H4 (cell line): ENCODE results near the gene DARS1. TPM values are rescaled to one million over a fixed set of nuclear protein-coding genes. Genes with fewer than 3 reads are reported as not detected.

ENCODE experiments used
- DNase-seq: peaks from one replicate; pipeline ENCODE4 v3.0.0-alpha.2; 2015; ENCODE audit warnings: low spot score
- total RNA-seq: library from RNA; depleted of rRNA; stranded (reverse); fragments of >200 nt; shearing (Covaris generic); gene quantifications from 2 replicates; pipeline ENCODE4 v1.2.3, GENCODE V29; 2014

Gene DARS1
- total RNA-seq, 1 experiment from 2014 or later, result 100 TPM

DNA sequence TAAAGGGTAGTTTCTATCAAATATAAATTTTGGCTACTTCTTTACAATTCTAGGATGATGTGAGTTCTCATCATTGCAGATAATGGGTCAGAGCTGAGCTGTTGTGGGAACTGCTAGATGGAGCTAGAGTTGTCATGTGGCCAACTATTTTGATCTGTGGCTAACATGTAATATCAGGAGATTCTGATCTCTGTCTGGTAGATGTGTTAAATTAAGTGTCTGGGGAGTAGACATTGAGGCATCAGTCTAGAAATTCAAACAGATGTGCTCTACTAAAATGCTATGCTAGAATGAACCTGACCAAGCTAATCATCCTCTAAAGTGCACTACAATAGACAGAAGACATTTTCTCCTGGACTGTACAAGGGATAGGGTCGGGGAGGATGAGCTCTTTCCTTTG, 30.3 kb upstream of the DARS1 start:
- no peak for DNase-seq

DNA sequence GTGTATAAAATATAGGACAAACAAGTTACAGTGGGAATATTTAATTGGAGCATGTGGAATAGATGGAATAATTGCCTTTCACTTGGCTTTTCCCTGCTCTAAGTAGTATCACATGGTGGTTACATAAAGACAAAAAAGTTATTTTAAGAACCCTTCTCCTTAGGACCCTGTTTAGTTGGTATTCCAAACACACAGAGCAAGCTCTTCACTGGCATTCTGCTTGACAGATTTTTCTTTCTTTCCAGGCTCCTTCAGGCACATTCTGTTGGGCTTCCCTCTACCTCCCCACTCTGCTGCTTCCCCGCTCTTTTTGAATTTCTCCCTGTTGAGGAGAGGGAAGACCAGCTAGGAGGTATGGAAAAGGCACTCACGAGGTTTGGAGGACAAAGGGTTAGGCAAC, 29.0 kb upstream of the DARS1 start:
- no peak for DNase-seq

DNA sequence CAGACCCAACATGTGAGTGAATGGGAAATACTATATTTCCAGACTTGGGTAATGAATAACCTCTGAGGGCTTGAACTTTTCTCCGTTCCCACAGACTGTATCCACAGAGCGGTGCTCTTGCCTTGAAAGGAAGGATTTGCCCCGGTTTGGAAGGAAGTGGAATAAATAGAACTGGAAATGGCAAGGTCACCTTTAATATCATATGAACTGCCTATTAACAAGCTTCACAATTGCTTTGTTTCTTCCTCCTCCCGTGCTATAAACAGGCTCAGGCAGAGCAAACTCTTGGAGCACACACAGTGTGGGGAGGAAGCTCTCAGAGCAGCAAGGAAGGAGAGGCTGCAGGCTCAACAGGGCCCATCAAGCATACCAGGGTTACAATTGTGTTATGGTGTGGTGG, 28.5 kb upstream of the DARS1 start:
- no peak for DNase-seq

DNA sequence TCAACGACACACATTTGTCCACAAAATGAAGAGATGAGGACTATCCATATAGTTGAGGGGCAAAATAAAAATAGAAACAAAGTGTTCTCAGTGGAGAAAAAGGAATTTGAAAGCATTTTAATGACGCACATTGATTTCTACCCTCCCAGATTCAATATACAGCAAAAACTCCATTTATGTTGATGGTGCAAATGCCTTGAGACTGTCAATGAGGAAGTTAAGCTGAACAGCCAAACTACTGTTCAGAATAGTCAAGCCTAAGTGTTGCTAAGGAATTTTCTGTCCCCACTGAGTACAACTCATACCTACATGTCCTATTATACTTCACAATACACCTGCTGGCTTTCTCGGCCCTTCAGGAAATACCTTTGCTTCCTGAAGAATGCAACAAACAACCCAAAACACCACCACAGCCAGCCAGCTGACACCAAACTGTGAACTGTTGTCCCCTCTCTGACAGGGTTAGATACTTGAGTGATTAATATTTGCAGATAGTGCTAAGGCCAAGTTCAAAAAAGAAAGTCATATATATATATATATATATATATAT, 27.8 kb upstream of the DARS1 start:
- DNase-seq, result no peak

DNA sequence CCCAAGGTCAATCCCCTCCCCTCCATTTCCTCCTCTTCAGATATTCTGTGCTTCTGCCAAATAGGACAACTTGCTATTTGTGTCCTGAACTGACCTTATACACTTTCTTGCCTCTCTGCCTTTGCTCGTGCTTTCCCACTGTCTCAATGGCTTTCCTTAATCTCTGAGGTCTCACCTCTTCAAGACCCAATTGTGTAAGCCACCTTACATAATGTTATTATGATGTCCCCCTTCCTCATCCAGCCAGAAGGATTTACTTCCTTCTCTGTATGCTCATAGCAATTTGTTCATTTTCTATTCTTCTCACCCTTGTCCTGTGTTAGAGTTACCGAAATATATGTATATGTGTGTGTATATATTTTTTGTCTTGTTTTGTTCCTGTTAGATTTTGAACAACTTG, 26.9 kb upstream of the DARS1 start:
- DNase-seq, result no peak

DNA sequence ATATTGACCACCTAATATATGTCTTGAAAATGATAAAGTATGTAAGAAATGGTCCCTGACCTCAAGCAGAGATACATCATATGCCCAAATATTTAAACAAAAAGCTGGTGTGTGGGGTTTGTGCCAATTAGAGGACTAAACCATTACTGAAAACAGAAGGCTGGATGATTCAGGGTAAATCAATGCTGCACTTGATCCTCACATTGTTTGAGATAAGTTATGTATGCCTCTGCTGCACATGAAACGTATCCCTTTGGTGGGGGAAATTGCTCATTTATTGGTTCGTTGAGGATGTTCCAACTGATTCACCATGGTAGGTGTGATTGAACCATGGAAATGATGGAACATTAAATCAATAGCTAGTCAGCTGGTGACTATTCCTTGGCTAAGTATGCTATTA, 24.7 kb upstream of the DARS1 start:
- DNase-seq, result no peak

DNA sequence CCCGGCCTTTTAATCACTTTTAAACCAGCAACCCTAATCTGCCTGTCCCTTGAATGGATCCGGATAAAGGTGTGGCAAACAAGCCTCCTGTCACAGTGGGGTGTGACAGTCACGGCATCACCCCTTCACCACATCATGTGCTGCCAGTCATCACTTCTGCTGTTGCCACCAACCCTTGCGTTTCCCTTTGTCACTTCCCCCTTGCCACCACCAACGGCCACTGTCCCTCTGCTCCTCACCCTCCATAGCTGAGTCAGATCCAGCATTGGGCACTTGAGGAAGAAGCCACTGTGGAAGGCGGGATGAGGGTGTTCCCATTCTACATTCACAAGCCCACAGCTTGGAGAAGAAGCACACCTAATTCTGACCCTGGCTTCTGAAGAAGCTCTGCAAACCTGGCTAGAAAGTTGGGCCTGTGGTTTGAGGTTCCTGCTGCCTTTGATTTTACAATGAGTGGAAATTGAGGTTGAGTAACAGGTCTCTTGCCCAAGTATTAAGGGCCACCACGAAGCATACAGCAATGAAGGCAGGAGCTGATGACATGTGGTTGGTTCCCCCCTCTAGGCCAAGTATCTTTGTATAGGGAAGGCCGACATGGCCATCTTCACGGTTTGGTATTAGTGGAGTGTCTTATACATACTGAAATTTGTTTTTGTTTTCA, 22.9 kb upstream of the DARS1 start:
- DNase-seq, result no peak

DNA sequence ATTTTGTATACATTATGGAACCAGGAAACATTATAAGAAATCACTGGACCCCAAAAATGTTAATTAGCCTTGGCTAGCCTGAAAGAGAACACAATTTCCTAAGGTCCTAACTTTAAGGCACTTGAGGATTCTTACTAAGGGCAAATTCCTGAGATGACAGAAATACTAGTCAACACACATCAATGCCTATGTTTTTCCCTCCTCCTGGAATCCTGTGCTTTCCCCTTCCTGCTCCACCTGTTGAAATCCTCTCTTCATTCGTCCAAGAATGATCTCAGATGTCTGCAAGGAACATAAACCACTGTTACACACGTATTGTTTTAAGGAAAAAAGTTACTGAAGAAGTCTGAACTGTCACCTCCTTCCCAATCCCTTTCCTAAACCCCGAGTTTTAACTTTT, 21.2 kb upstream of the DARS1 start:
- DNase-seq, result no peak

DNA sequence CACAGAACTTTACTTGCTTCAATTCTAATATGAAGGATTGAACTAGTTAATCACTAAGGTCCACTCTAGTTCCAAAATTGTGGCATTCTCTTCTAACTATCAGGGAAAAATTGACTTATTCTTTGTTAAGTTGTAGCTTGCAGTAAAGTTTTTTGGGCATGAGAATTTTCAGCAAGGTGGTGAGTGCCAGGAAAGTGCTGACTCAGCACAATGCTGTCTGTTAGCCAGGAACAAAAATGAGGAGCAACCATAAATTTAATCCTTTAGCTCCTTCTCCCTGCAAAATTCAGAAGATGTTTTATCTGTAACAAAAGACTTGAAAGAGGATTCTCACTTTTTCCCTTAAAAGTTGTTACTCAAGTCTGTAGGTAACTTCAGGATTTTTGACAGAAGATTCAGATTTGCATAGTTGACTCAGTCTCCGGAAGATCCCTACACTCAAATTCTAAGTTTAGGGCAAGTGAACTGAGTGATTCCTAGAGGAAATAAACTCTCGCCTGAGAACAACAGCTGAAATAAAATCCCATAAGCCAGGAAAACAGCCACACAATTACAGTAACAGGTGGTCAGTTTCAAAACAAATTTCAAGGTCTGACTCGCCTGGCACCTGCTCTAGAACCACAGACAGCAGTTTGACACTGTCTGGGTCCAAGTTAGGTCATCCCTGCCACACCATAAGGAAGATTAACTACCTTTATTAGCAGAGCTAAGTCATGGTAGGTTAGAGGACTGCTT, 20.2 kb upstream of the DARS1 start:
- no peak for DNase-seq

DNA sequence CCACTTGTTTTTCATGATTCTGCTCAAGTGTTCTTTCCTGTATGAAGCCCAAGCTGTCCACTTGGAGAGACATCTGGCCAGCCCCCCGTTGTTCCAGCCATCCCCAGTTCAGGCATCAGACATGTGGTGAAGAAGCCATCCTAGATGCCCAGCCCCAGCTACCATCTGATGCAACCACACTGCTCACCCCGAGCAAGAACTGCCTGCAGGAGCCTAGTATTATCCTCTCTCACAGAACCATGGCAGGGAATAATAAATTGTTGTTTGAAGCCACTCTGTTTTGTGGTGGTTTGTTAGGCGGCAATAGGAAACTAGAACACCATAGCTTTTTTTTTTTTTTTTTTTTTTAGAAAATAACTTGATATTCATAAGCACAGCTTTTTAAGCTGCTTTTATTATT, 19.5 kb upstream of the DARS1 start:
- no peak for DNase-seq

DNA sequence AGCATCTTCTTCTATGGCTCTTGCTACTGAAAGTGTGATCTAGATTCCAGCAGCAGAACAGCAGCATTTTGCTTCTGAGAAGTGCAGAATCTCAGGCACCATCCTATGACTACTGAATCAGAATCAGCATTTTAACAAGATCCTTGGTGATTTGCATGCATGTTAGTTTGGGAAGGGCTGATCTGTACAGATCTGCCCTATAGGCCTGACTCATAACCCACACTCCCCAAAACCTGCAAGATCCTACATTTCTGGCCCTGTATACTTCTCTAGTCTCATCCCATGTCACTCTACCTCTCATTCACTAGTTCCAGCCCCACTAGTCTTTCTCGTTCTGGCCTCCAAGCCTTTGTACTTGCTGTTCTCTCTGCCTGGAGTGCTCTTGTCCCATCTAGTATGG, 15.7 kb upstream of the DARS1 start:
- no peak for DNase-seq

DNA sequence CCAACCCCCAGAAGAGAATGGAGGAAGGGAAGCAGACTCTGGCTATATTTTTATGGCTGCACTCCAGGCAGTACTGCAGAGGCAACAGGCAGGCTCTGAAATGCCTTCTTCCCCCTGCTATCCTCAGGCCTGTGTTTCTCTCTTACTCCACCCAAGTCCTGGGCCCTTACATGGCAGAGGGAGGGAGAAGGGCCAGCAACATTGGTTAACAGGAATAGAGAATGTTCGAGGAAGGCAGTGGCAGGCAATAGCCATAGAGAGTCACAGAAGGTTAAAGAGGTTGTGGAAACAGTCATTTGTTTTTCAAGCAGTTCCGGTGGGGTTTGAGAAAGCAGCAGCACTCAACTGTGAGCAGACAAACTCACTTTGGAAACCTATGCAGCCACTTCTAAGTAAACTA, 15.1 kb upstream of the DARS1 start:
- no peak for DNase-seq

DNA sequence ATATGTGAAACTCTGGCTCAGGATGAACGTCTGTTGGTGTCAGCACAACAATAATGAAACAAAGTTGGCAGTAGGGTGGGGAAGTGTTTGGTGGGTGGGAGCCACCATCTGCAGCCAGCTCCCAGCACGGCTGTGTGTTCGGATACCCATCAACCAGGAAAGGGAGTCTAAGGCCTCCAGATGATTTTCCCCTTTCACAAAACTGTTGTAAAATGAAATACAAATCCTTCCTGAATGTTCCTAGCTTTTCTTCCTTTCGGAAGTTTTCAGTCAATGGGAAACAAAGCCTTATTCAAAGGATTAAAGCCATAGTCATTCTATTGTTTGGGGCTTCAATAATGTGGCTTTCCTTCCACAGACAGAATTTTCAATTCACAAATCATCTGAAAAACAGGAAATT, 14.5 kb upstream of the DARS1 start:
- no peak for DNase-seq

DNA sequence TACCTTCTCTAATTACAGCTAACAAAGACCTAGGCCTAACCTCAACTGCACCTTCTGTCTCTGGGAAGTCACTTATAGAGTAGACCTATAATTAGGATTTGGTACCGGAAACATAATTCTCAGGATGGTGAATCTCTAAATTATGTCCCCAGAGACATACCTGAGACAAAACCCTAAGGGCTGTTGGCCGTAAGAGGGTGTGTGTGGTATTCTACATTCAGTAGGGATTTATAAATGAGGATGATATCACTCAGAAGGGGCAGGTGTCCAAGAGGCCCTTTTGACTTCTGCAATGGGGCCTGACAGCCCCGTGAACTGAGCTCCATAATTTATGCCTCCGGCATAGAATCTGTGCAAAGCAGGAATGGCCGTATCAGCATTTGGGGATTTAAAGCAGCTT, 13.5 kb upstream of the DARS1 start:
- DNase-seq, result no peak

DNA sequence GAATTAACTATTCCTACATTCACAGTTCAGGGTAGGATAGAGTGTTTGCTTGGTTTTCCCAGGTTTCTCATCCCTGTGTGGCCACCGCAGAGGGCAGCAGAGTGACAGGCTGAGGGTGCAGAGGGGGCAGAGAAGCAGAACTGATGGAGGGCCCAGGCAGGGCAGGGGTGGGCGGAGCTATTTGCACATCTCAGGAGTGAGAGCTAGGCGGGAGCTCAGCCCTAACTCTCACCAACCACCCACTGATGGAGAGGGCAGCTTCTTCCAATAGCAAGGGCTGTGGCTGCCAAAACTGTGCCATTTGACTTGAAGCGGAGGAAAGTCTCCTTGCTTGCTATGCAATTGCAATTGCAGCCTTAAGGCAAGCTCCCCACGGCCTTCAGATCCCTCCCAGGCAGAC, 12.0 kb upstream of the DARS1 start:
- DNase-seq, result no peak

DNA sequence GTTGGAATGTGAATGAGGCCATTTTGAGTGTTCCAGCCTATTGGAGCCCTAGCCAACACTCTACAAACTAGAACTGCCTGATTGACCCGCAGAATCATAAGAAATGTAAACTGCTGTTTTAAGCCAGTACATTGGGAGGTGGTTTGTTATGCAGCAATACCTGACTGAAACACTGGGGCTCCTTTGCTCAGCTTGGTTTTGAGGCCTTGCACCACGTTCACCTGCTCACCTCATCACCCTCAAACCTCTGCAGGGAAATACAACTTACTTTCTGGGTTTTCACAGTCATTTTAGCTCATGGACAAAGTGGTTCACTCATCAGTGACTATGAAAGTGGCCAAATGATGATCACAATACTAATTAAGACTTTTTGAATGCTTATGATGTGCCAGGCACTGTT, 10.9 kb upstream of the DARS1 start:
- no peak for DNase-seq

DNA sequence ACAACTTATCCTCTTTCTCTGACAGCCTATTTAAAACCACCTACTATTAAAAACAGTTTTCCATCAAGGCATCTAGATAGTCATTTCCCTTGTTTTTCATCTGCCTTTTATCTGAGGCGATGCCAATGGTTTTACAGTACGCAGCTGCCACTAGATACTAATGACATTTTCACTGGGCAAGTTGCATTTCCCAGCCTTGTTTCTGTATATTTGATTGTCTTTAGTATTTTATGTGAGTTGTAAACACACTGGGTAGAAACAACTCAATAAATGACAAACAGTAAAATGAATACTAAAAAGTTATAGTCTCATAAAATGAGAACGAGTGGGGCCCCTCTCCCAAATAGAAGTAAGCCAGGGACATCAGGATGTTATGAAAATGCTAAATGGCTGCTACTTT, 8.9 kb upstream of the DARS1 start:
- DNase-seq, result no peak

DNA sequence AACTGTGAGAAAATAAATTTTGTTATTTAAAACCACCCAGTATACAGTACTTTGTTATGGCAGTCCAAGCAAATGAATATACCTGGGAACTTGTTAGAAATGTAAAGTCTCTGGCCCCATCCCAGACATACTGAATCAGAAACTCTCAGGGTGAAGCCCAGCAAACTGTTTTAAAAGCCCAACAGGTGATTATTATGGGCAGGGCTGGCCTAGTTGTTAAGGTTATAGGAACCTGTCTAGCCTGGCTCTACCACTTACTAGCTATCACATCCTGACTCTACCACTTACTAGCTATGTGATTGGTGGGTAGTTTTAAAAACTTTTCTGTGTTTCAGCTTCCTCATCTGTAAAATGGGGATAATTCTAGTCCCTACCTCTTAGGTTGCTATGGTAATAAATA, 8.0 kb upstream of the DARS1 start:
- DNase-seq, result no peak

DNA sequence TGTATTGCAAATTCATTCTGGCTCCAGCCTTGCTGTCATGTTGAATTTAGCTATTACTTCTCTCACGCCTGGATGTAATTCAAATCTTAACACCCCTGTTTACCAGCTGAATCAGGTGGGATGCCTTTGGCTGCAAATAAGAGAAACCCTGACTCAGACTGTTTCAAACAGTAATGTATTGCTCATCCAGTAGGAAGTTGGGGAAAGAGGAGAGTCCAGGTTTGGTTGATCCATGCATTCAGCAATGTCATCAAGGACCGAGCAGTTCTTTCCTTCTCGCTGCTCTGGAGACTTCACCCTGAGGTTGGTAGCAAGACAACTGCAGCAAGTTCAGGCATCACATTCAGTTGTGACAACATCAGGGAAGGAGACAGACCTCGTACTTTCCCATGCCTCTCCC, 6.4 kb upstream of the DARS1 start:
- DNase-seq, result no peak

DNA sequence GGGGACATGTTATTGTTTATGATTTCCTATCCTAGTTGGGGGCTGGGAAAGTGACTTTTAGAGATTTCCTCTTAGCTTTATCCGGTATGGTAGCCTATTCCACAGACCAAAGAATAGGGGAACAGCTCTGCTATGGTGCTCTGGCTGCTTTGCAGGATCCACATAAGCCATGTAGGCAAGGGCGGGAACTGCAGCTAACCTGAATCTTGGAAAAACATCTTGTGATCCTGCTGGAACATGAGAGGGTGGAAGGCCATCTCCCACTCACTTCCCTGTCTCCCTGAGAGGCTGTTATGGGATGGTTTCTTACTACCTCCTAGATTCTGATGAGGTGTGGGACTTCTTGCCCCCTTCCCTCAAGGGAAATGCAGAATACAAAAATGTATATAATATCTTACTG, 2.0 kb upstream of the DARS1 start:
- no peak for DNase-seq

DNA sequence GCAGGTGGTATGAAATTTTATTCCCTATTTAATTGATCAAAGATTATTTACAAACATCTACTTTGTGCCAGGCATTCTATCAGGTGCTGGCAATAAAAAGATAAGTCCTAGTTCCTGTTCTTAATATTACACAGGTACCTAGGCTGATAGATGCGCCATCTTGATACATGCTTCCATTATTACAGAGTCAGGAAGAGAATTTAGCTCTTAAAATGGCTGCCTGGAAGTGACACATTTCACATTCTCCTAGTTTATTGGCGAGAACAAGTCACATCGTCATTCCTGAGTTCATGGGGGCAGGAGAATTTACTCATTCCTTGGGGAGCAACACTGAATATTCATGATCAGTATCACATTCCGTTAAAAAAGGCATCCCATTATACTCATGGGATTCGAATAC, 1.1 kb upstream of the DARS1 start:
- DNase-seq, result no peak

DNA sequence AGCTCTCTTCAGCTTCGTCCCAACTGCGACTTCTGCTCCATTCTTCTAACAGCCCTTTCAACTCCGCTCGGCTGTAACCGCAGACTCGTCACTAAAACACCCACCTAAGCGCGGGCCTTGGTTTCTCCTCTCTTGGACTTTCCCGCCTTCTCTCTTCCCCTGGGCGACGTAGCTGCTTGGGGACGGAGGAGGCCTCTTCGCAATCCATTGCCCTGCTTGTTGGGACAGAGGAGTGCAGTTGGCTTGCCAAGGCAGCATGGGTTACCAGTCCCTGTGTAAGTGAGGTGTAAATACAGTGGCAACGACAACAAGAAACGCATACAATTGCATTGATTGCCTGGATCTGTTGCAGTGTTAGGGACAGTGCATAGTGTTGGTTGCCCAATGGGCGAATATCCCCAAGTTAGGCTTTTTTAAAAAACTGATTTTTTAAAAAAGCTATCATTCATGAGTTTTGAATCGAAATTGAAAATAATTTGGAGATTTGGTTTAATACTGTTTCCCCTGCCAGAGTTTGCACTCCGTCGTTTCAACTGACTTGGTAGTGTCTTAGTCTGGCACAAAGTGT, 484 bp upstream of the DARS1 start:
- DNase-seq, result no peak
